ENCODE measurements around the gene WNT7B. TPM values are rescaled to one million over a fixed set of nuclear protein-coding genes. Genes with fewer than 3 reads are reported as not detected.

WNT7B gene
- total and polyA plus RNA-seq, 2 experiments from 2014 or later = 0.10 TPM; not detected in 1

- Histone ChIP-seq H3K79me2 (replicated peaks; ENCODE audit: insufficient read depth) (no peaks in the 10 kb centered on the region), H3K36me3 (ENCODE audit: insufficient read depth) (no peaks in the 10 kb centered on the region), H4K20me1 (replicated peaks; ENCODE audit: insufficient read depth) (no peaks in the 10 kb centered on the region), H3K4me3 (no peak overlapping the region), H3K27ac (ENCODE audit: low read depth) (no peak overlapping the region), H3K4me2 (no peak overlapping the region), H3K4me1 (ENCODE audit: insufficient read depth) (no peaks in the 10 kb centered on the region), H3K27me3 (ENCODE audit: insufficient read depth) (no peaks in the 10 kb centered on the region), H3F3A (replicated peaks; ENCODE audit: low read depth) (no peaks in the 10 kb centered on the region), H3K9me2 (ENCODE audit: insufficient read depth) (no peaks in the 10 kb centered on the region; the same call in 1 of the 2 replicates), H2AFZ (no peak overlapping the region)
- ATAC-seq = no peak
- peaks cover 14% of the 10 kb centered on the region for H3K27me3 Mint-ChIP-seq (ENCODE audit: insufficient read depth, low read depth, poor library complexity)
- H3K27ac Mint-ChIP-seq = no peak overlapping the region
- no peaks in the 10 kb centered on the region; the same call in 2 of the 3 replicates for H3K4me1 Mint-ChIP-seq
- no peak for DNase-seq (ENCODE audit: low spot score)
- H3K36me3 Mint-ChIP-seq (ENCODE audit: low read depth) = no peaks in the 10 kb centered on the region
- H3K4me3 Mint-ChIP-seq = no peak overlapping the region
- peaks cover 3% of the 10 kb centered on the region; the same call in 2 of the 3 replicates for H3K9me3 Mint-ChIP-seq
- TF ChIP-seq JUNB (IDR thresholded peaks at IDR 0.05; ENCODE audit: unreplicated experiment) (no peak), CREB1 (CRISPR knock-in tag; IDR thresholded peaks at IDR 0.05; ENCODE audit: low read depth) (no peak), REST (IDR thresholded peaks at IDR 0.05; ENCODE audit: unreplicated experiment) (no peak), POLR2AphosphoS5 (IDR thresholded peaks at IDR 0.05; ENCODE audit: low read depth) (no peak), ZNF331 (CRISPR knock-in tag; IDR thresholded peaks at IDR 0.05; ENCODE audit: low read depth) (no peak), STAT1 (IDR thresholded peaks at IDR 0.05; ENCODE audit: unreplicated experiment) (no peak), EZH2 (IDR thresholded peaks at IDR 0.05; ENCODE audit: low read depth, unreplicated experiment) (no peak), ETS1 (IDR thresholded peaks at IDR 0.05) (no peak), CTCF (conservative IDR thresholded peaks at IDR 0.05; ENCODE audit: low read depth in 2 of 2) (no peak), ZNF462 (CRISPR knock-in tag; IDR thresholded peaks at IDR 0.05) (no peak)
Measured at GRCh38 chr22:45993143-45993692, 16.3 kb upstream of the WNT7B start.

All from GM23338 (cell line).